GM12892 (cell line): ENCODE measurements around the gene MAML3.

Experiments used
- POLR2A ChIP-seq: IDR thresholded peaks from 2 replicates; pipeline ENCODE4 v1.6.1; 2011; ENCODE audit warnings: low read depth, low read length, control low read depth
- TAF1 ChIP-seq: IDR thresholded peaks from 2 replicates; pipeline ENCODE4 v1.6.1; 2011; ENCODE audit warnings: low read depth, mild to moderate bottlenecking, control low read depth, low read length, borderline replicate concordance

DNA sequence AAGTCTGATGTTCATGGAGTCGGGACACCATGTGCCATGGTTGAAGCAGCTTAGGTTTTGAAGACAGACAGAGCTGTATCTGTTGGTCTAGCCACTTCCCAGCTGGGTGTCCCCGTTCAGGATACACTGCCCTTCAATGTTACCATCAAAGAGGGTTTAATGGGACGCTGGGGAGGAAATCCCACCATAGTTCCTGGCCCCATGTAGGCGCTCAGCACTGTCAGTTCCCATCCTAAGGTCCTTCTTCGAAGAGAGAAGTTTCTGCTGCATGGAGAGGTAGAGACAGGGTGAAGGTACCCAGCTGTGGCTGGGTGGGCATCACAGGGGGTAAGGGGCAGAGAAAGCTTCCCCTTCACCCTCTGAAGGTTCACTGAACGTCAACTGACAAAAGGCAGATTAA lies 484.6 kb downstream of the MAML3 start:
- TF ChIP-seq POLR2A, result no peak
- no peak for TF ChIP-seq TAF1
